GM23338 (cell line): ENCODE results near the gene EXOC3L2. TPM values are rescaled to one million over a fixed set of nuclear protein-coding genes. Genes with fewer than 3 reads are reported as not detected.

Source experiments
- ATAC-seq: fragments of 200-7000 bp; cut with Tn5 transposase; 3 replicates; pipeline ENCODE4 v1.9.1; 2020
- DNase-seq: peaks from one replicate; pipeline ENCODE4 v3.0.0-alpha.2; 2015; ENCODE audit warnings: low spot score
- H2AFZ ChIP-seq: fragments of 200-600 bp; sonication (generic); 2 replicates; pipeline ENCODE4 v1.8.0; 2016; ENCODE audit warnings: antibody characterized with exemption, mild to moderate bottlenecking, moderate library complexity
- H3F3A ChIP-seq: fragments of 200-600 bp; sonication (generic); replicated peaks from 2 replicates; pipeline ENCODE4 v1.8.0; 2017; ENCODE audit warnings: antibody characterized with exemption, mixed run types, low read depth
- H3K27ac ChIP-seq: fragments of 200-600 bp; sonication (generic); 2 replicates; pipeline ENCODE4 v1.6.1; 2016; ENCODE audit warnings: low read depth
- H3K27me3 ChIP-seq: fragments of 200-600 bp; sonication (generic); 2 replicates; pipeline ENCODE4 v1.8.0; 2016; ENCODE audit warnings: mild to moderate bottlenecking, mixed run types, moderate library complexity; ENCODE audit not compliant: insufficient read depth
- H3K36me3 ChIP-seq: fragments of 200-600 bp; sonication (generic); 2 replicates; pipeline ENCODE4 v1.8.0; 2016; ENCODE audit warnings: mild to moderate bottlenecking; ENCODE audit not compliant: insufficient read depth
- H3K4me1 ChIP-seq: fragments of 200-600 bp; sonication (generic); 2 replicates; pipeline ENCODE4 v1.8.0; 2016; ENCODE audit warnings: mild to moderate bottlenecking, moderate library complexity; ENCODE audit not compliant: insufficient read depth
- H3K4me2 ChIP-seq: fragments of 200-600 bp; sonication (generic); 2 replicates; pipeline ENCODE4 v1.7.1; 2017; ENCODE audit warnings: mixed run types
- H3K4me3 ChIP-seq: fragments of 200-600 bp; sonication (generic); 2 replicates; pipeline ENCODE4 v1.6.1; 2016; ENCODE audit warnings: mixed run types
- H3K79me2 ChIP-seq: fragments of 200-600 bp; sonication (generic); replicated peaks from 2 replicates; pipeline ENCODE4 v1.8.0; 2017; ENCODE audit warnings: mild to moderate bottlenecking; ENCODE audit not compliant: insufficient read depth
- H3K9me2 ChIP-seq: fragments of 200-600 bp; sonication (generic); 2 replicates; pipeline ENCODE4 v1.8.0; 2017; ENCODE audit not compliant: insufficient read depth
- H4K20me1 ChIP-seq: fragments of 200-600 bp; sonication (generic); replicated peaks from 2 replicates; pipeline ENCODE4 v1.8.0; 2017; ENCODE audit warnings: mild to moderate bottlenecking; ENCODE audit not compliant: insufficient read depth
- H3K27ac Mint-ChIP-seq: 2 replicates; pipeline ENCODE4 v1.8.0; 2020; ENCODE audit warnings: inconsistent platforms, mild to moderate bottlenecking, moderate library complexity, mixed read lengths
- H3K27me3 Mint-ChIP-seq: 3 replicates; pipeline ENCODE4 v1.8.0; 2022; ENCODE audit warnings: low read depth, mild to moderate bottlenecking, moderate library complexity, mixed read lengths, inconsistent platforms; ENCODE audit not compliant: insufficient read depth, poor library complexity
- H3K36me3 Mint-ChIP-seq: 3 replicates; pipeline ENCODE4 v1.8.0; 2021; ENCODE audit warnings: low read depth, mild to moderate bottlenecking, inconsistent platforms, moderate library complexity, mixed read lengths
- H3K4me1 Mint-ChIP-seq: 3 replicates; pipeline ENCODE4 v1.8.0; 2020; ENCODE audit warnings: mild to moderate bottlenecking, inconsistent platforms, mixed read lengths
- H3K4me3 Mint-ChIP-seq: 3 replicates; pipeline ENCODE4 v1.8.0; 2021; ENCODE audit warnings: moderate library complexity, mild to moderate bottlenecking, inconsistent platforms, mixed read lengths
- H3K9me3 Mint-ChIP-seq: 3 replicates; pipeline ENCODE4 v1.8.0; 2020; ENCODE audit warnings: moderate library complexity, mild to moderate bottlenecking, inconsistent platforms, mixed read lengths
- CREB1 ChIP-seq: fragments of 250-450 bp; sonication (Bioruptor Pico); IDR thresholded peaks from 2 replicates; pipeline ENCODE4 v1.5.0; 2020; ENCODE audit warnings: low read depth, mild to moderate bottlenecking, moderate library complexity
- EZH2 ChIP-seq: fragments of 200-600 bp; sonication (generic); IDR thresholded peaks from one replicate; pipeline ENCODE4 v1.8.0; 2017; ENCODE audit warnings: antibody characterized with exemption, mild to moderate bottlenecking, low read depth; ENCODE audit not compliant: unreplicated experiment
- EZH2phosphoT487 ChIP-seq: fragments of 200-600 bp; sonication (generic); IDR thresholded peaks from one replicate; pipeline ENCODE4 v1.8.1; 2018; ENCODE audit warnings: antibody characterized with exemption; ENCODE audit not compliant: unreplicated experiment
- STAT1 ChIP-seq: IDR thresholded peaks from one replicate; pipeline ENCODE4 v1.6.1; 2016; ENCODE audit warnings: antibody characterized with exemption; ENCODE audit not compliant: unreplicated experiment
- ZNF114 ChIP-seq: fragments of 250-450 bp; sonication (Bioruptor Pico); IDR thresholded peaks from 2 replicates; pipeline ENCODE4 v1.5.0; 2020; ENCODE audit warnings: mild to moderate bottlenecking, moderate library complexity
- ZNF331 ChIP-seq: fragments of 250-450 bp; sonication (Bioruptor Pico); IDR thresholded peaks from 2 replicates; pipeline ENCODE4 v1.5.0; 2020; ENCODE audit warnings: low read depth, mild to moderate bottlenecking, moderate library complexity
- polyA plus RNA-seq: library from polyadenylated mRNA; unstranded; fragments of >200 nt; fragmentation: Nextera tagmentation; extraction: Ambion mirVana; gene quantifications from 2 replicates; pipeline ENCODE4 v1.2.1, GENCODE V29; 2016
- total RNA-seq: library from RNA; depleted of rRNA; stranded (reverse); fragments of >200 nt; shearing (Covaris generic); gene quantifications from 2 replicates; pipeline ENCODE4 v1.2.3, GENCODE V29; 2014
- TF ChIP-seq, protein P1 (sequence below): fragments of 250-450 bp; sonication (Bioruptor Pico); IDR thresholded peaks from 2 replicates; pipeline ENCODE4 v1.5.0; 2020; ENCODE audit warnings: mild to moderate bottlenecking, moderate library complexity
- TF ChIP-seq, protein P2 (sequence below): IDR thresholded peaks from one replicate; pipeline ENCODE4 v1.6.1; 2018; ENCODE audit warnings: antibody characterized with exemption; ENCODE audit not compliant: unreplicated experiment

EXOC3L2 gene
- total and polyA plus RNA-seq, 2 experiments from 2014 or later, result 2.8 to 3.2 TPM

DNA sequence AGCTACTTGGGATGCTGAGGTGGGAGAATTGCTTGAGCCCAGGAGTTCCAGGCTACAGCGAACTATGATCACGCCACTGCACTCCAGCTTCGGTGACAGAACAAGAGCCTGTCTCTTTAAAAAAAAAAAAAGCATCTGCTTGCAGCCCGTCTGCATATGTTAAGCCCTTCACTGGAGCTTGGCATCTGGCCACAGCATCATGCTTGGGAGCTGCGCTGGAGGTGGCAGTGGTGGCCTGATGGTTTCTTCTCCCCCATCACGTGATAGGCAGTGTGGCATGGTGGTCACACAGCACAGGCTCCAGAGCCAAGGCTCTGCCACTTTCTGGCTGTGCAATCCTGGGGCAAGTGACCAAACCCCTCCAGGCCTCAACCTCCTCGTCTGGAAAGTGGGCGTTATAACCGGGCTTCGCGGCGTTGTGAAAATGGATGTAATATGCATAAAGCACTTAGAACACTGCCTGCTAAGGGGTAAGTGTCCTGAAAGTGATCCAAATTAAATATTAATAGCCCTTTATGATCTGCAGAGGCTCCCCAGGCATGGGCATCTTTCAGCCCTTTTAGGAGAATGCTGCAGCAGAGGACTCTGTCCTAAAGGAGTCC, 30.3 kb upstream of the EXOC3L2 start:
- ATAC-seq, result no peak
- Histone ChIP-seq H2AFZ (no peak overlapping the region), H3F3A (no peaks in the 10 kb centered on the region), H3K4me2 (no peak overlapping the region), H3K36me3 (peaks cover 6% of the 10 kb centered on the region; the same call in 1 of the 2 replicates), H3K27me3 (no peaks in the 10 kb centered on the region), H3K27ac (no peak overlapping the region), H3K9me2 (no peaks in the 10 kb centered on the region), H3K4me1 (no peaks in the 10 kb centered on the region), H3K79me2 (no peaks in the 10 kb centered on the region), H4K20me1 (peaks cover 3% of the 10 kb centered on the region; the same call in 1 of the 2 replicates), H3K4me3 (no peak overlapping the region)
- peaks cover 5% of the 10 kb centered on the region for H3K27me3 Mint-ChIP-seq
- peaks cover 16% of the 10 kb centered on the region; the same call in 2 of the 3 replicates for H3K36me3 Mint-ChIP-seq
- no peaks in the 10 kb centered on the region; the same call in 2 of the 3 replicates for H3K4me1 Mint-ChIP-seq
- H3K27ac Mint-ChIP-seq, result no peak overlapping the region
- no peak overlapping the region for H3K4me3 Mint-ChIP-seq
- no peak for DNase-seq
- H3K9me3 Mint-ChIP-seq, result no peaks in the 10 kb centered on the region
- no peak for TF ChIP-seq EZH2
- TF ChIP-seq, protein P1, sequence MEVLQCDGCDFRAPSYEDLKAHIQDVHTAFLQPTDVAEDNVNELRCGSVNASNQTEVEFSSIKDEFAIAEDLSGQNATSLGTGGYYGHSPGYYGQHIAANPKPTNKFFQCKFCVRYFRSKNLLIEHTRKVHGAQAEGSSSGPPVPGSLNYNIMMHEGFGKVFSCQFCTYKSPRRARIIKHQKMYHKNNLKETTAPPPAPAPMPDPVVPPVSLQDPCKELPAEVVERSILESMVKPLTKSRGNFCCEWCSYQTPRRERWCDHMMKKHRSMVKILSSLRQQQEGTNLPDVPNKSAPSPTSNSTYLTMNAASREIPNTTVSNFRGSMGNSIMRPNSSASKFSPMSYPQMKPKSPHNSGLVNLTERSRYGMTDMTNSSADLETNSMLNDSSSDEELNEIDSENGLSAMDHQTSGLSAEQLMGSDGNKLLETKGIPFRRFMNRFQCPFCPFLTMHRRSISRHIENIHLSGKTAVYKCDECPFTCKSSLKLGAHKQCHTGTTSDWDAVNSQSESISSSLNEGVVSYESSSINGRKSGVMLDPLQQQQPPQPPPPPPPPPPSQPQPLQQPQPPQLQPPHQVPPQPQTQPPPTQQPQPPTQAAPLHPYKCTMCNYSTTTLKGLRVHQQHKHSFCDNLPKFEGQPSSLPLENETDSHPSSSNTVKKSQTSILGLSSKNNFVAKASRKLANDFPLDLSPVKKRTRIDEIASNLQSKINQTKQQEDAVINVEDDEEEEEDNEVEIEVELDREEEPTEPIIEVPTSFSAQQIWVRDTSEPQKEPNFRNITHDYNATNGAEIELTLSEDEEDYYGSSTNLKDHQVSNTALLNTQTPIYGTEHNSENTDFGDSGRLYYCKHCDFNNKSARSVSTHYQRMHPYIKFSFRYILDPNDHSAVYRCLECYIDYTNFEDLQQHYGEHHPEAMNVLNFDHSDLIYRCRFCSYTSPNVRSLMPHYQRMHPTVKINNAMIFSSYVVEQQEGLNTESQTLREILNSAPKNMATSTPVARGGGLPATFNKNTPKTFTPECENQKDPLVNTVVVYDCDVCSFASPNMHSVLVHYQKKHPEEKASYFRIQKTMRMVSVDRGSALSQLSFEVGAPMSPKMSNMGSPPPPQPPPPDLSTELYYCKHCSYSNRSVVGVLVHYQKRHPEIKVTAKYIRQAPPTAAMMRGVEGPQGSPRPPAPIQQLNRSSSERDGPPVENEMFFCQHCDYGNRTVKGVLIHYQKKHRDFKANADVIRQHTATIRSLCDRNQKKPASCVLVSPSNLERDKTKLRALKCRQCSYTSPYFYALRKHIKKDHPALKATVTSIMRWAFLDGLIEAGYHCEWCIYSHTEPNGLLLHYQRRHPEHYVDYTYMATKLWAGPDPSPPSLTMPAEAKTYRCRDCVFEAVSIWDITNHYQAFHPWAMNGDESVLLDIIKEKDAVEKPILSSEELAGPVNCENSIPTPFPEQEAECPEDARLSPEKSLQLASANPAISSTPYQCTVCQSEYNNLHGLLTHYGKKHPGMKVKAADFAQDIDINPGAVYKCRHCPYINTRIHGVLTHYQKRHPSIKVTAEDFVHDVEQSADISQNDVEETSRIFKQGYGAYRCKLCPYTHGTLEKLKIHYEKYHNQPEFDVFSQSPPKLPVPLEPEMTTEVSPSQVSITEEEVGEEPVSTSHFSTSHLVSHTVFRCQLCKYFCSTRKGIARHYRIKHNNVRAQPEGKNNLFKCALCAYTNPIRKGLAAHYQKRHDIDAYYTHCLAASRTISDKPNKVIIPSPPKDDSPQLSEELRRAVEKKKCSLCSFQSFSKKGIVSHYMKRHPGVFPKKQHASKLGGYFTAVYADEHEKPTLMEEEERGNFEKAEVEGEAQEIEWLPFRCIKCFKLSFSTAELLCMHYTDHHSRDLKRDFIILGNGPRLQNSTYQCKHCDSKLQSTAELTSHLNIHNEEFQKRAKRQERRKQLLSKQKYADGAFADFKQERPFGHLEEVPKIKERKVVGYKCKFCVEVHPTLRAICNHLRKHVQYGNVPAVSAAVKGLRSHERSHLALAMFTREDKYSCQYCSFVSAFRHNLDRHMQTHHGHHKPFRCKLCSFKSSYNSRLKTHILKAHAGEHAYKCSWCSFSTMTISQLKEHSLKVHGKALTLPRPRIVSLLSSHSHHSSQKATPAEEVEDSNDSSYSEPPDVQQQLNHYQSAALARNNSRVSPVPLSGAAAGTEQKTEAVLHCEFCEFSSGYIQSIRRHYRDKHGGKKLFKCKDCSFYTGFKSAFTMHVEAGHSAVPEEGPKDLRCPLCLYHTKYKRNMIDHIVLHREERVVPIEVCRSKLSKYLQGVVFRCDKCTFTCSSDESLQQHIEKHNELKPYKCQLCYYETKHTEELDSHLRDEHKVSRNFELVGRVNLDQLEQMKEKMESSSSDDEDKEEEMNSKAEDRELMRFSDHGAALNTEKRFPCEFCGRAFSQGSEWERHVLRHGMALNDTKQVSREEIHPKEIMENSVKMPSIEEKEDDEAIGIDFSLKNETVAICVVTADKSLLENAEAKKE (CRISPR knock-in tag), result no peak

DNA sequence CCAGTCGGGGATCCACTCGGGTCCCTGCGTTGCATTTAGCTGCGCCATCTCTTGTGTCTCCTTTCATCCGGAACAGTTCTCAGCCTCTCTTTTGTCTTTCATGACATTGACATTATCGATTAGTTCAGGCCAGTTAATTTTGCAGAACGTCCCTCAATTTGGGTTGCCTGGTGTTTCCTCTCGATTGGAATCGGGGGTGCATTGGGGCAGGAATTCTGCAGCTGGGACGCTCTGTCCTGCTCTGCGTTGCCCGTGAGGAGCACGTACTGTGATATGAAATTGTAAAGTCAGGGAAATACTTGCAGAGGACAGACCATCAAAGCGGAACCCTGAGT, 28.3 kb upstream of the EXOC3L2 start:
- Mint-ChIP-seq H3K27ac (no peak overlapping the region), H3K4me1 (no peaks in the 10 kb centered on the region; the same call in 2 of the 3 replicates), H3K9me3 (no peaks in the 10 kb centered on the region), H3K36me3 (peaks cover 16% of the 10 kb centered on the region; the same call in 2 of the 3 replicates), H3K27me3 (peaks cover 1% of the 10 kb centered on the region), H3K4me3 (no peak overlapping the region)
- Histone ChIP-seq H3K27ac (no peak overlapping the region), H2AFZ (no peak overlapping the region), H3K27me3 (no peaks in the 10 kb centered on the region), H3K4me3 (no peak overlapping the region), H3K4me2 (no peak overlapping the region), H3K4me1 (no peaks in the 10 kb centered on the region), H3K36me3 (0 out of 2 replicates have a peak, but pooled peaks cover 3% of the 10 kb centered on the region), H3F3A (no peaks in the 10 kb centered on the region), H3K9me2 (no peaks in the 10 kb centered on the region), H3K79me2 (no peaks in the 10 kb centered on the region), H4K20me1 (peaks cover 3% of the 10 kb centered on the region; the same call in 1 of the 2 replicates)
- DNase-seq (no peak), ATAC-seq (no peak)
- no peak for TF ChIP-seq STAT1
- no peak for TF ChIP-seq CREB1 (CRISPR knock-in tag)
- TF ChIP-seq ZNF114 (CRISPR knock-in tag), result no peak
- no peak for TF ChIP-seq ZNF331 (CRISPR knock-in tag)
- TF ChIP-seq, protein P2, sequence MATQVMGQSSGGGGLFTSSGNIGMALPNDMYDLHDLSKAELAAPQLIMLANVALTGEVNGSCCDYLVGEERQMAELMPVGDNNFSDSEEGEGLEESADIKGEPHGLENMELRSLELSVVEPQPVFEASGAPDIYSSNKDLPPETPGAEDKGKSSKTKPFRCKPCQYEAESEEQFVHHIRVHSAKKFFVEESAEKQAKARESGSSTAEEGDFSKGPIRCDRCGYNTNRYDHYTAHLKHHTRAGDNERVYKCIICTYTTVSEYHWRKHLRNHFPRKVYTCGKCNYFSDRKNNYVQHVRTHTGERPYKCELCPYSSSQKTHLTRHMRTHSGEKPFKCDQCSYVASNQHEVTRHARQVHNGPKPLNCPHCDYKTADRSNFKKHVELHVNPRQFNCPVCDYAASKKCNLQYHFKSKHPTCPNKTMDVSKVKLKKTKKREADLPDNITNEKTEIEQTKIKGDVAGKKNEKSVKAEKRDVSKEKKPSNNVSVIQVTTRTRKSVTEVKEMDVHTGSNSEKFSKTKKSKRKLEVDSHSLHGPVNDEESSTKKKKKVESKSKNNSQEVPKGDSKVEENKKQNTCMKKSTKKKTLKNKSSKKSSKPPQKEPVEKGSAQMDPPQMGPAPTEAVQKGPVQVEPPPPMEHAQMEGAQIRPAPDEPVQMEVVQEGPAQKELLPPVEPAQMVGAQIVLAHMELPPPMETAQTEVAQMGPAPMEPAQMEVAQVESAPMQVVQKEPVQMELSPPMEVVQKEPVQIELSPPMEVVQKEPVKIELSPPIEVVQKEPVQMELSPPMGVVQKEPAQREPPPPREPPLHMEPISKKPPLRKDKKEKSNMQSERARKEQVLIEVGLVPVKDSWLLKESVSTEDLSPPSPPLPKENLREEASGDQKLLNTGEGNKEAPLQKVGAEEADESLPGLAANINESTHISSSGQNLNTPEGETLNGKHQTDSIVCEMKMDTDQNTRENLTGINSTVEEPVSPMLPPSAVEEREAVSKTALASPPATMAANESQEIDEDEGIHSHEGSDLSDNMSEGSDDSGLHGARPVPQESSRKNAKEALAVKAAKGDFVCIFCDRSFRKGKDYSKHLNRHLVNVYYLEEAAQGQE, result no peak
- TF ChIP-seq EZH2phosphoT487, result no peak
